ENCODE results near the gene ROBO2. TPM values are rescaled to one million over a fixed set of nuclear protein-coding genes. Genes with fewer than 3 reads are reported as not detected.

Gene ROBO2
- total and polyA plus RNA-seq, 5 experiments from 2014 or later, result not detected

DNA sequence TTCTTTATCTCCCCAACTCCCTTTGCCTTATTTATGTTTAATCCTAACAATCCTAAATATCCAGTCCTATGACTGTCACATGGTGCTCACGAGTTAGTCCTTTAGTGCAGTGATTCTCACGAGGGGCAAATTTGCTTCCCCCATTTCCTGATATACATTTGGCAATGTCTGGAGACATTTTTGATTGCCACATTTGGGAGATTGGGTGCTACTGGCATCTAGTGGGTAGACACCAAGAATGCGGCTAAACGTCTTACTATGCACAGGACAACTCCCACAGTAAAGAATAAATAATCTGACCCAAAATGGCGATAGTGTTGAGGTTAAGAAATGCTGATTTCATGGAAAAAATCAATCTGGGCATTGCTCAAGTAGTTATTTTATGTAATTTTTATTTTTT lies 466.5 kb downstream of the ROBO2 start:
- ATAC-seq, result no peak
- no peak for DNase-seq

GRCh38 chr3:77513542-77513941 lies 473.6 kb downstream of the ROBO2 start:
- POLR2A ChIA-PET, result no interaction called here
- H3K4me3 Mint-ChIP-seq, result no peak overlapping the region
- DNase-seq, result no peak
- H3K9me3 Mint-ChIP-seq, result peaks cover 0 to 21% (median 10%) of the 10 kb centered on the region in 9 donors
- H3K4me1 Mint-ChIP-seq, result no peaks in the 10 kb centered on the region
- no peak for ATAC-seq
- no peak overlapping the region for H3K27ac Mint-ChIP-seq
- H3K27me3 Mint-ChIP-seq, result no peaks in the 10 kb centered on the region
- H3K36me3 Mint-ChIP-seq, result no peaks in the 10 kb centered on the region

More for the DNA sequence above, 466.5 kb downstream of the ROBO2 start:
- Mint-ChIP-seq H3K27me3 (no peaks in the 10 kb centered on the region), H3K4me3 (no peak overlapping the region), H3K4me1 (no peaks in the 10 kb centered on the region), H3K36me3 (no peaks in the 10 kb centered on the region), H3K27ac (no peak overlapping the region), H3K9me3 (peaks cover 3 to 23% (median 7%) of the 10 kb centered on the region in 9 donors)
- POLR2A ChIA-PET, result no interaction called here

DNA sequence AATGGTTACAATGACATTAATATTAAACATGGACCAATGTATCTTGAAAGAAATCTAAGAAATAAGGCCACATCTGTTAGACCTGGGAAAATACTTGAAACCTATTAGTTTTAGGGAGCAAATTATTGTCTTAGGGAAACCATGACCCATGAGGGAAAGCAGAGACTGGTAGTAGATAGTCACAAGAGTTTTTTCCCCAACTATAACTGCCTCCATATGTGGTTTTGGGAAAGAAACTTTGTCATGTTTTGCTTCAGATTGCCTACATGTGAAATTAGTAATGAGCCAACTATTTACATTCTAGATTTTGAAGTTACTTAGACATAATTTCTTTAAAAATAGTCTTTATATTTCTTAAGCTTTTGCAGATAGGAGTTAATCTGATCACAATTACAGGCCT lies 474.9 kb downstream of the ROBO2 start:
- POLR2A ChIA-PET, result no interaction called here
- Mint-ChIP-seq H3K4me1 (no peaks in the 10 kb centered on the region), H3K27me3 (no peaks in the 10 kb centered on the region), H3K9me3 (peaks cover 4 to 16% (median 11%) of the 10 kb centered on the region in 9 donors), H3K36me3 (no peaks in the 10 kb centered on the region), H3K4me3 (no peak overlapping the region), H3K27ac (no peak overlapping the region)
- DNase-seq (no peak), ATAC-seq (no peak)

GRCh38 chr3:77524463-77524862 lies 484.6 kb downstream of the ROBO2 start:
- peaks cover under 1 to 14% (median 8%) of the 10 kb centered on the region in 9 donors for H3K9me3 Mint-ChIP-seq
- ATAC-seq (no peak), DNase-seq (no peak)
- H3K27me3 Mint-ChIP-seq, result no peaks in the 10 kb centered on the region
- no peaks in the 10 kb centered on the region for H3K4me1 Mint-ChIP-seq
- no peak overlapping the region for H3K4me3 Mint-ChIP-seq
- no peaks in the 10 kb centered on the region for H3K36me3 Mint-ChIP-seq
- no peak overlapping the region for H3K27ac Mint-ChIP-seq
- POLR2A ChIA-PET, result no interaction called here

DNA sequence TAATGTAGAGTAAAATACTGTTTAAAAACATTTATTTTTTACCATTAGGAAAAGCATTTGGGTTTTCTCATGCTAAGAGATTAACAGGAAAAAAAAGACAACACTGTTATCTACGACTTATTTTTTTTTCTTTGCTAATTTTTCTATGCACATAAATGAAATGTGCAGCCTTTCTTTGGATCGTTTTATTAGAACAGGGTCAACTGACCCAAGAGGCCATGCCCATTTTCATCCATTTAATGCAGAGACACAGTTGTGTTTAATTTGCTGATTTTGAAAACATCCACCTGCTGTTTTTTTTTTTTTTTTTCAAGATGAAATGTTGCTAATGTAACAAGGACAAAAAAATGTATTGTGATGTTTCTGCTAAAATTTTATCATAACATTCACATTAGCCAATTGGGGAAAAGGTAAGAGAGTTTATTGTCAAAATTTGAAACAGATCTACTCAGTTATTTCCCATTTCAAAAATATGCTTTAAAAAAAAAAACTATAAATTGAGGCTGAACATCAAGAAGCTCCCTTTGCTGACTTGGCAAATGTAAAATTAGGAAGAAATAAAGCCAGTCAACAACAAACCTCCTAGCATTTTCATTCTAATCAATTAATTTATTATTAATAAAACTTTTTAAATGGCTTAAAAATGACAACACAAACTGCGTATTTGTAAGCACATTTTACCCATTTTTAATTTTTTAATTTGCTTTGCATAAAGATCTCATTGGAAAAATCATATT lies 485.2 kb downstream of the ROBO2 start:
- H3K4me3 Mint-ChIP-seq, result no peak overlapping the region

GRCh38 chr3:77526573-77527113 lies 486.7 kb downstream of the ROBO2 start:
- ATAC-seq (no peak), DNase-seq (no peak)
- Mint-ChIP-seq H3K27ac (no peak overlapping the region), H3K4me3 (no peak overlapping the region), H3K9me3 (peaks cover 0 to 13% (median 4%) of the 10 kb centered on the region in 9 donors), H3K36me3 (no peaks in the 10 kb centered on the region), H3K4me1 (no peaks in the 10 kb centered on the region), H3K27me3 (no peaks in the 10 kb centered on the region)
- POLR2A ChIA-PET, result no interaction called here

More for the DNA sequence above, 485.2 kb downstream of the ROBO2 start:
- POLR2A ChIA-PET, result no interaction called here
- Mint-ChIP-seq H3K27ac (no peak overlapping the region), H3K9me3 (peaks cover 0 to 13% (median 1%) of the 10 kb centered on the region in 9 donors), H3K27me3 (no peaks in the 10 kb centered on the region), H3K36me3 (no peaks in the 10 kb centered on the region), H3K4me1 (no peaks in the 10 kb centered on the region)
- DNase-seq (no peak), ATAC-seq (no peak)

GRCh38 chr3:77529522-77529921 lies 489.6 kb downstream of the ROBO2 start:
- no peaks in the 10 kb centered on the region for H3K4me1 Mint-ChIP-seq
- H3K27ac Mint-ChIP-seq, result no peak overlapping the region
- no peaks in the 10 kb centered on the region for H3K27me3 Mint-ChIP-seq
- DNase-seq (no peak), ATAC-seq (no peak)
- no peaks in the 10 kb centered on the region for H3K36me3 Mint-ChIP-seq
- POLR2A ChIA-PET, result no interaction called here
- H3K9me3 Mint-ChIP-seq, result peaks cover 0 to 13% (median 6%) of the 10 kb centered on the region in 9 donors
- H3K4me3 Mint-ChIP-seq, result no peak overlapping the region

DNA sequence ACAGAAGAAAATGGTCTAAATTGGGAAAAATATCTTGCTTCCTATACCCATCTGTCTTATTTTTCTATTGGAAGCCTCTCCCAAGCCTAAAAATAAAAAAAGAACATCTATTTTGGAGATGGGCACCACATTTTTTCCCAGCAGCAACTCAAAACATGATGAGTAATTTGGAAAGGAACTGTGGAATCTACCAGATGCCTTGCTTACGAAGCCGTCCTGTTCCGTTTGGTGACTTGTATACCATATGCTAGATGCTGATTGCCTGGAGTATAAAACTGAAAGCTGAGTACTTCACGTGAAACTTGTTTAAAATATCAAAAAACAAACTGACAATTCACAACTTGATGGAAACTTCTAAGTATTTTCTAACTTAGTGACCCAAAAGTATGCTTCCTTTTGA lies 491.0 kb downstream of the ROBO2 start:
- POLR2A ChIA-PET, result no interaction called here

DNA sequence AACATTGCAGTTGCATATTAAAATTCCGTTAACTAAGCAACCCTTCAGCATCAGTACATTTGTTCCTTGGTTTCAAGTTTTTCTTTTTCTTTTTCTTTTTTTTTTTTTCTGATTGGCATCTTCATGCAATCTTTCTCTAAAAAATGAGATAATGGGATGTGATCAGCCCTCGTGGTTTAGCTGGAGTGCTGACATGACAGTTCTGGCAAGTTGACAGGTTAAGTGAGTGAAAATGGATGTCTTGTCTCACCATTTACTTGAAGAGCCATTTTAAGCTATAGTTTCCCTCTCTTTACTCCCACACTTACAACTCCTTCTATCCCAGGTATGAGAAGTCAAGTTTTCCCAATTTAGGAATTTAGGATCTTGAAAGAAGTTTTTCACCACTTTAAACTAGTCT lies 495.2 kb downstream of the ROBO2 start:
- H3K4me3 Mint-ChIP-seq, result no peak overlapping the region
- POLR2A ChIA-PET, result no interaction called here
- DNase-seq, result no peak
- H3K27ac Mint-ChIP-seq, result no peak overlapping the region
- ATAC-seq, result no peak
- H3K27me3 Mint-ChIP-seq, result no peaks in the 10 kb centered on the region
- peaks cover 0 to 20% (median 10%) of the 10 kb centered on the region in 9 donors for H3K9me3 Mint-ChIP-seq
- H3K36me3 Mint-ChIP-seq, result no peaks in the 10 kb centered on the region
- no peaks in the 10 kb centered on the region for H3K4me1 Mint-ChIP-seq

More for the DNA sequence above, 491.0 kb downstream of the ROBO2 start:
- H3K27me3 Mint-ChIP-seq, result no peaks in the 10 kb centered on the region
- no peak for DNase-seq
- no peak for ATAC-seq
- H3K9me3 Mint-ChIP-seq, result peaks cover 0 to 12% (median 7%) of the 10 kb centered on the region in 9 donors
- no peaks in the 10 kb centered on the region for H3K4me1 Mint-ChIP-seq
- H3K36me3 Mint-ChIP-seq, result no peaks in the 10 kb centered on the region
- no peak overlapping the region for H3K27ac Mint-ChIP-seq
- no peak overlapping the region for H3K4me3 Mint-ChIP-seq

- DNase-seq, result no peak
- ATAC-seq, result no peak
- Mint-ChIP-seq H3K4me3 (no peak overlapping the region), H3K27ac (no peak overlapping the region), H3K9me3 (peaks cover 0 to 21% (median 10%) of the 10 kb centered on the region in 9 donors), H3K4me1 (no peaks in the 10 kb centered on the region), H3K27me3 (no peaks in the 10 kb centered on the region), H3K36me3 (no peaks in the 10 kb centered on the region)
- POLR2A ChIA-PET, result no interaction called here
These were observed 496.3 kb downstream of the ROBO2 start for GRCh38 chr3:77536038-77536775.

- Mint-ChIP-seq H3K27ac (no peak overlapping the region), H3K27me3 (no peaks in the 10 kb centered on the region), H3K4me3 (no peak overlapping the region), H3K36me3 (no peaks in the 10 kb centered on the region), H3K4me1 (no peaks in the 10 kb centered on the region), H3K9me3 (peaks cover 2 to 28% (median 10%) of the 10 kb centered on the region in 9 donors)
- no peak for ATAC-seq
- no peak for DNase-seq
- POLR2A ChIA-PET, result no interaction called here
These were observed 499.1 kb downstream of the ROBO2 start for GRCh38 chr3:77539014-77539413.

DNA sequence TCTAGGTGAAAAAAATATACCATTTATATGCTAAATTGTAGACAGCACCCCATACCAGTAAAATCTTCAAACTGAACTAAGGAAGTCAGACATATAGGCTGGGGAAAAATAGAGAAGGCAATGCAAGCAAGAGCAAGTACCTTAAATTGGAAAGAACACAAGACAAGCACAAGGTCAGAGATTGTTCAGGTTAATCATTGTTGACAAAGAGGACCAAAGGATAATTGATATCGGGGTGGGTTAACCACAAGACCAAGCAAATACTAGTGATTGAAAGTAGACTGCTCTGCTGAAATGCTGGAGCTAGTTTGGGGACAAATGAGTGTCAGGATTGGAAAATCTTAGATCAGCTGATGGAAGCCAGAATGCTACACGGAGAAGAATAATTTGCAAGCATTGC lies 499.8 kb downstream of the ROBO2 start:
- Mint-ChIP-seq H3K4me3 (no peak overlapping the region), H3K27ac (no peak overlapping the region), H3K9me3 (peaks cover 2 to 28% (median 10%) of the 10 kb centered on the region in 9 donors), H3K36me3 (no peaks in the 10 kb centered on the region), H3K27me3 (no peaks in the 10 kb centered on the region), H3K4me1 (no peaks in the 10 kb centered on the region)
- DNase-seq (no peak), ATAC-seq (no peak)
- POLR2A ChIA-PET, result no interaction called here

DNA sequence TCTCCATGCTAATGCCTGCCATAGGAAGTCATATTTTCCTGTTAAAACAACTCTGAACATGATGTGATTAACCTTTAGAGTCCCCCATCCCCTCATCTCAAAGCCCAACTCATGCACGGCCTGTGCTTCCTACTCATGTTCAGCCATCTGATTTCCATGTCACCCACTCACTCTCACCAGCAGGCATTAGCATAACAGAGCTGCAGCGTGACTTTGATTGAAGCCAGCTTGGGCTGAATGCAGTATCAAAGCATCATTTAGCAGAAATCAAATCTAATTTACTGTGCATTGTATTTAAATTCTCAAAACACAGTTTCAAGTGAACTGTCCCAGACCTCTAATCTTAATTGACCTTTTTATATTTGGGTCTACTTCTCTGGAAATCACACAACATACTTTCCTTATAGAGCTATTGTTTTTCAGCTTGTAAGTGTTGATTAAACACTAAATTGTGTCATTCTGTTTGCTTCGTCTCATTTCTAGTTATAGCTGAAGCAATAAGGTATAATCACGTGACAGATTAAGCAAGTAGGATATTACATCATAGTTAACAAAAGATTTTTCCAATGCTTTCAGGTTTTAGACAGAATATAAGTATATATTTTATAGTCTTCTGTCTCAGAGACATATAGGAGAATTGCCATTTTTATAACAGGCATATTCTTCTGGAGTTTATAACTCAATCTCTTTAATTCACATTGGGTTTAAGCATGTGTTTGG lies 501.5 kb downstream of the ROBO2 start:
- peaks cover 4 to 32% (median 8%) of the 10 kb centered on the region in 9 donors for H3K9me3 Mint-ChIP-seq
- POLR2A ChIA-PET, result no interaction called here
- ATAC-seq, result no peak

More for the DNA sequence above, 501.5 kb downstream of the ROBO2 start:
- no peaks in the 10 kb centered on the region for H3K4me1 Mint-ChIP-seq
- DNase-seq, result no peak
- no peak overlapping the region for H3K27ac Mint-ChIP-seq
- no peaks in the 10 kb centered on the region for H3K27me3 Mint-ChIP-seq
- H3K36me3 Mint-ChIP-seq, result no peaks in the 10 kb centered on the region
- no peak overlapping the region for H3K4me3 Mint-ChIP-seq

Measured in naive thymus-derived CD8-positive, alpha-beta T cell (primary cell).